Epithelial cell of proximal tubule (primary cell): ENCODE measurements around the gene TNRC6C. TPM values are rescaled to one million over a fixed set of nuclear protein-coding genes. Genes with fewer than 3 reads are reported as not detected.
"Not testable (repeated sequence)": the region's sequence is repeated elsewhere in the genome, so short reads cannot be mapped to it uniquely, and the experiment has no call there.

Source experiments
- DNase-seq: peaks from one replicate; pipeline ENCODE4 v3.0.0-alpha.2; 2011; ENCODE audit warnings: low read depth
- H3K4me3 ChIP-seq: 2 replicates; pipeline ENCODE4 v1.5.1; 2011; ENCODE audit warnings: low read depth, mild to moderate bottlenecking, low read length
- CTCF ChIP-seq: conservative IDR thresholded peaks from 2 replicates; pipeline ENCODE4 v1.5.1; 2012; ENCODE audit warnings: low read depth, mild to moderate bottlenecking, low read length
- total RNA-seq: library from RNA; depleted of rRNA; stranded (reverse); fragments of >200 nt; gene quantifications from 2 replicates; pipeline ENCODE4 v1.2.3, GENCODE V29; 2015

The TNRC6C gene
- total RNA-seq, 1 donor from 2014 or later = 5.3 TPM

- no peak overlapping the region for H3K4me3 ChIP-seq
- DNase-seq = no peak
- TF ChIP-seq CTCF = no peak
These were observed 27.4 kb upstream of the TNRC6C start for GRCh38 chr17:77930780-77931768.

GRCh38 chr17:77933777-77934398, 24.6 kb upstream of the TNRC6C start:
- H3K4me3 ChIP-seq = no peak overlapping the region
- TF ChIP-seq CTCF = no peak
- no peak for DNase-seq

GRCh38 chr17:77935121-77935571, 23.4 kb upstream of the TNRC6C start:
- H3K4me3 ChIP-seq = no peak overlapping the region
- TF ChIP-seq CTCF = no peak
- DNase-seq = no peak

GRCh38 chr17:77935744-77936143, 22.8 kb upstream of the TNRC6C start:
- H3K4me3 ChIP-seq, DNase-seq: not testable (repeated sequence)

- no peak for TF ChIP-seq CTCF
- no peak for DNase-seq
- H3K4me3 ChIP-seq = no peak overlapping the region
These were observed 21.6 kb upstream of the TNRC6C start for GRCh38 chr17:77936881-77937280.

GRCh38 chr17:77941004-77941403, 17.5 kb upstream of the TNRC6C start:
- TF ChIP-seq CTCF = no peak
- no peak overlapping the region for H3K4me3 ChIP-seq
- DNase-seq = no peak

- H3K4me3 ChIP-seq = no peak overlapping the region
- no peak for TF ChIP-seq CTCF
- no peak for DNase-seq
These were observed 16.2 kb upstream of the TNRC6C start for GRCh38 chr17:77942112-77942988.
